OCI-LY3 (cell line): ENCODE measurements around the gene DTNA.

Experiments
- H2AFZ ChIP-seq: fragments of 200-600, 300-600 bp; shearing (Covaris generic); 2 replicates; pipeline ENCODE4 v1.6.0; 2014; ENCODE audit warnings: antibody characterized with exemption, low read depth, low read length
- H3K27ac ChIP-seq: fragments of 200-600, 300-600 bp; sonication (generic); 2 replicates; pipeline ENCODE4 v1.5.1; 2014; ENCODE audit warnings: mild to moderate bottlenecking, low read length, moderate library complexity, mixed read lengths
- H3K27me3 ChIP-seq: fragments of 200-600, 300-600 bp; sonication (generic); 2 replicates; pipeline ENCODE4 v1.6.1; 2014; ENCODE audit warnings: low read depth, low read length, mixed read lengths
- H3K36me3 ChIP-seq: fragments of 200-600, 300-600 bp; sonication (generic); replicated peaks from 2 replicates; pipeline ENCODE3; 2014; ENCODE audit warnings: low read depth, low read length, mixed read lengths
- H3K4me1 ChIP-seq: fragments of 300-600, 200-600 bp; sonication (generic); 2 replicates; pipeline ENCODE4 v1.6.1; 2014; ENCODE audit warnings: low read length, mixed read lengths
- H3K4me2 ChIP-seq: fragments of 200-600, 300-600 bp; sonication (generic); 2 replicates; pipeline ENCODE4 v1.6.1; 2014; ENCODE audit warnings: low read length, mixed read lengths
- H3K4me3 ChIP-seq: fragments of 300-600, 200-600 bp; sonication (generic); 2 replicates; pipeline ENCODE4 v1.5.1; 2014; ENCODE audit warnings: antibody characterized with exemption, mild to moderate bottlenecking, low read length, moderate library complexity
- H3K79me2 ChIP-seq: fragments of 300-600, 200-600 bp; shearing (Covaris generic); 2 replicates; pipeline ENCODE4 v1.6.1; 2014; ENCODE audit warnings: mild to moderate bottlenecking, low read length, mixed read lengths
- H3K9ac ChIP-seq: fragments of 300-600, 200-600 bp; shearing (Covaris generic); 2 replicates; pipeline ENCODE4 v1.6.0; 2014; ENCODE audit warnings: mild to moderate bottlenecking, low read length, moderate library complexity
- H3K9me3 ChIP-seq: fragments of 200-600, 300-600 bp; shearing (Covaris generic); 2 replicates; pipeline ENCODE4 v1.6.1; 2014; ENCODE audit warnings: low read length, mixed read lengths; ENCODE audit not compliant: insufficient read depth
- H4K20me1 ChIP-seq: fragments of 200-600, 300-600 bp; sonication (generic); 2 replicates; pipeline ENCODE4 v1.6.1; 2016; ENCODE audit warnings: low read length, mixed read lengths; ENCODE audit not compliant: insufficient read depth
- CTCF ChIP-seq: fragments of 200-600, 300-600 bp; sonication (generic); IDR thresholded peaks from 2 replicates; pipeline ENCODE4 v1.5.1; 2014; ENCODE audit warnings: antibody characterized with exemption, low read length, low read depth
- EZH2phosphoT487 ChIP-seq: fragments of 200-600 bp; shearing (Covaris generic); IDR thresholded peaks from 2 replicates; pipeline ENCODE4 v1.6.1; 2018; ENCODE audit warnings: antibody characterized with exemption, mixed run types, low read depth

Gene DTNA

GRCh38 chr18:34890486-34891085 lies 180.5 kb downstream of the DTNA start:
- Histone ChIP-seq H3K4me1 (no peaks in the 10 kb centered on the region), H3K9ac (no peak overlapping the region), H3K4me2 (no peak overlapping the region), H4K20me1 (no peaks in the 10 kb centered on the region), H3K27me3 (no peaks in the 10 kb centered on the region), H3K36me3 (peaks cover 4% of the 10 kb centered on the region), H2AFZ (no peak overlapping the region), H3K4me3 (no peak overlapping the region), H3K9me3 (peaks cover 11% of the 10 kb centered on the region), H3K27ac (no peak overlapping the region), H3K79me2 (no peaks in the 10 kb centered on the region)
- TF ChIP-seq EZH2phosphoT487 (no peak), CTCF (no peak)

GRCh38 chr18:34892379-34892778 lies 182.3 kb downstream of the DTNA start:
- Histone ChIP-seq H3K4me1 (no peaks in the 10 kb centered on the region), H3K9me3 (peaks cover 11% of the 10 kb centered on the region), H3K4me3 (no peak overlapping the region), H4K20me1 (no peaks in the 10 kb centered on the region), H3K27ac (no peak overlapping the region), H2AFZ (no peak overlapping the region), H3K36me3 (peaks cover 4% of the 10 kb centered on the region), H3K9ac (no peak overlapping the region), H3K79me2 (no peaks in the 10 kb centered on the region), H3K27me3 (no peaks in the 10 kb centered on the region), H3K4me2 (no peak overlapping the region)
- TF ChIP-seq EZH2phosphoT487 (no peak), CTCF (no peak)

GRCh38 chr18:34893239-34893638 lies 183.1 kb downstream of the DTNA start:
- H3K9me3 ChIP-seq, result peaks cover 11% of the 10 kb centered on the region
- no peak overlapping the region for H3K4me3 ChIP-seq
- no peak overlapping the region for H3K27ac ChIP-seq
- no peaks in the 10 kb centered on the region for H3K4me1 ChIP-seq
- no peak overlapping the region for H3K4me2 ChIP-seq
- no peaks in the 10 kb centered on the region for H3K27me3 ChIP-seq
- no peak overlapping the region for H3K9ac ChIP-seq
- no peaks in the 10 kb centered on the region for H3K79me2 ChIP-seq
- peaks cover 4% of the 10 kb centered on the region for H3K36me3 ChIP-seq
- no peaks in the 10 kb centered on the region for H4K20me1 ChIP-seq
- no peak overlapping the region for H2AFZ ChIP-seq
- TF ChIP-seq EZH2phosphoT487, result no peak

- H3K4me3 ChIP-seq, result no peak overlapping the region
- TF ChIP-seq CTCF (peak; percentile 8; the same call in 1 of the 2 replicates), EZH2phosphoT487 (no peak)
- H3K79me2 ChIP-seq, result no peaks in the 10 kb centered on the region
Measured at GRCh38 chr18:34901299-34901698, 191.2 kb downstream of the DTNA start.

More at GRCh38 chr18:34901299-34901698, 191.2 kb downstream of the DTNA start:
- Histone ChIP-seq H4K20me1 (no peaks in the 10 kb centered on the region), H3K4me2 (no peak overlapping the region), H3K27me3 (no peaks in the 10 kb centered on the region), H3K9me3 (peaks cover 3% of the 10 kb centered on the region; the same call in 1 of the 2 replicates), H3K4me1 (no peaks in the 10 kb centered on the region), H3K27ac (no peak overlapping the region), H3K36me3 (no peaks in the 10 kb centered on the region), H3K9ac (no peak overlapping the region), H2AFZ (no peak overlapping the region)
